A673 (cell line): Measurements from ENCODE around the gene GGPS1.
"Not testable (repeated sequence)": the region's sequence is repeated elsewhere in the genome, so short reads cannot be mapped to it uniquely, and the experiment has no call there.

Experiments used
- CTCF ChIP-seq: fragments of 300-800, 200-600 bp; sonication (generic); conservative IDR thresholded peaks from 2 replicates; pipeline ENCODE4 v1.5.1; 2017; ENCODE audit warnings: low read depth, mild to moderate bottlenecking, antibody characterized with exemption, low read length, moderate library complexity, mixed read lengths
- EZH2 ChIP-seq: fragments of 200-600 bp; sonication (generic); IDR thresholded peaks from 2 replicates; pipeline ENCODE4 v1.6.1; 2017; ENCODE audit warnings: borderline replicate concordance, low read depth, mild to moderate bottlenecking, mixed read lengths, antibody characterized with exemption, low read length; ENCODE audit not compliant: poor library complexity, severe bottlenecking

- not testable (repeated sequence) for TF ChIP-seq CTCF, EZH2
These were observed 53.8 kb downstream of the GGPS1 start for GRCh38 chr1:235381955-235382739.
